Measurements from ENCODE around the gene ZNF200. TPM values are rescaled to one million over a fixed set of nuclear protein-coding genes. Genes with fewer than 3 reads are reported as not detected.
"Not testable (repeated sequence)": the region's sequence is repeated elsewhere in the genome, so short reads cannot be mapped to it uniquely, and the experiment has no call there.

The ZNF200 gene
- total and polyA plus RNA-seq, 7 experiments from 2014 or later: 4.8 to 33.3 (median 16.6) TPM

- intact Hi-C loops (cut with micrococcal nuclease): loop anchor here in 1 of 2 donors (2.0 to 5.0 kb wide), 2 partner anchors 35 to 83 kb away; no protein-coding TSS in a partner anchor
- DNase-seq; H3K27ac ChIP-seq (ENCODE audit: low read depth, low read length); H3K36me3 ChIP-seq (ENCODE audit: control insufficient read depth in 2 of 3, insufficient read depth in 3 of 3, low read length in 3 of 3); H3K9me3 ChIP-seq (ENCODE audit: control insufficient read depth in 2 of 3, low read length in 3 of 3); H3K4me3 ChIP-seq (ENCODE audit: low read length); H3K36me3 Mint-ChIP-seq; ATAC-seq: not testable (repeated sequence)
- POLR2A ChIA-PET: interaction anchor here (0.9 to 3.6 kb wide), 6 partner anchors 48 to 275 kb away, joined by 3 to 13 read pairs (median 6); partner anchors contain the start of genes NAA60, ZNF174, ZNF213 and ZNF263
- Mint-ChIP-seq H3K9me3 (peaks cover 0 to 14% (median 5%) of the 10 kb centered on the region in 11 donors), H3K4me1 (peaks cover 20 to 32% (median 21%) of the 10 kb centered on the region in 7 donors), H3K4me3 (peak overlapping the region in 9 of 10 donors; percentile 67 to 81 (median 77)), H3K27me3 (peaks cover 77 to 88% (median 81%) of the 10 kb centered on the region in 5 donors), H3K27ac (peak overlapping the region in 5 of 9 donors; percentile 44 to 86 (median 58))
- H3K4me1 ChIP-seq (ENCODE audit: control insufficient read depth in 2 of 2, insufficient read depth in 2 of 2, low read length in 2 of 2): peaks cover 8 to 16% of the 10 kb centered on the region in 2 donors
- peaks cover 4 to 26% of the 10 kb centered on the region in 2 donors for H3K27me3 ChIP-seq (ENCODE audit: control insufficient read depth in 2 of 2, insufficient read depth in 2 of 2, low read length in 2 of 2)
- CTCF ChIA-PET: interaction anchor here (1.3 kb wide), 1 partner anchor 31 kb away, joined by 3 read pairs; no protein-coding TSS in a partner anchor
Measured at GRCh38 chr16:3182293-3182607, 52.7 kb downstream of the ZNF200 start.

DNA sequence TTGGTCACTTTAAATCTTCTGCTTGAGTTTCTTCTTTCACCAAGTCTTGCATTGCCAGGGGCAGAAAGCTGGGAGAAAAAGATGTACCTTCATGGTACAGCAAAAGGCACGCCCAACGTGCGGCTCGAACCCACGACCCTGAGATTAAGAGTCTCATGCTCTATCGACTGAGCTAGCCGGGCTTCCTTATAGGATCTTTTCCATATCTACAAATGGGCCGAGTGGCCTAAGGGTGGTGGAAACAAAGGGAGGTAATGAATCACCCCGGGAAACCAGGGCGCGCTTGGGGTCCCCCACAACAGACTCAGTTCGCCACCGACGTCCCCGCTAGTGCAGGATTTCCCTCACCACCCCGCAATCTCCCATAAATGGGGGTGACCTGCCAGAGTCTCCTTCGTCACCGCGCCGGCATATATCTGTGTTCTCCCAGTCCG is 54.5 kb downstream of the ZNF200 start:
- Mint-ChIP-seq H3K4me1 (peaks cover 19 to 36% (median 27%) of the 10 kb centered on the region in 7 donors), H3K36me3 (peaks cover 0 to 8% (median 4%) of the 10 kb centered on the region in 5 donors), H3K9me3 (peaks cover 0 to 8% (median 5%) of the 10 kb centered on the region in 11 donors), H3K27me3 (peaks cover 79 to 88% (median 82%) of the 10 kb centered on the region in 5 donors), H3K4me3 (no peak overlapping the region), H3K27ac (no peak overlapping the region)
- ATAC-seq (no peak), DNase-seq (no peak)
- ChIA-PET CTCF (no interaction called here), POLR2A (no interaction called here)
- H3K9me3 ChIP-seq (ENCODE audit: control insufficient read depth in 2 of 3, low read length in 3 of 3): no peaks in the 10 kb centered on the region
- no peak overlapping the region for H3K4me3 ChIP-seq (ENCODE audit: low read length)
- intact Hi-C loops (cut with micrococcal nuclease): loop anchor here in 1 of 2 donors (5.0 kb wide), 1 partner anchor 37 kb away; no protein-coding TSS in a partner anchor
- peaks cover 7 to 35% of the 10 kb centered on the region in 2 donors for H3K27me3 ChIP-seq (ENCODE audit: control insufficient read depth in 2 of 2, insufficient read depth in 2 of 2, low read length in 2 of 2)
- no peak overlapping the region for H3K27ac ChIP-seq (ENCODE audit: low read depth, low read length)
- H3K36me3 ChIP-seq (ENCODE audit: control insufficient read depth in 2 of 3, insufficient read depth in 3 of 3, low read length in 3 of 3): no peaks in the 10 kb centered on the region
- H3K4me1 ChIP-seq (ENCODE audit: control insufficient read depth in 2 of 2, insufficient read depth in 2 of 2, low read length in 2 of 2): peaks cover 8 to 16% of the 10 kb centered on the region in 2 donors

DNA sequence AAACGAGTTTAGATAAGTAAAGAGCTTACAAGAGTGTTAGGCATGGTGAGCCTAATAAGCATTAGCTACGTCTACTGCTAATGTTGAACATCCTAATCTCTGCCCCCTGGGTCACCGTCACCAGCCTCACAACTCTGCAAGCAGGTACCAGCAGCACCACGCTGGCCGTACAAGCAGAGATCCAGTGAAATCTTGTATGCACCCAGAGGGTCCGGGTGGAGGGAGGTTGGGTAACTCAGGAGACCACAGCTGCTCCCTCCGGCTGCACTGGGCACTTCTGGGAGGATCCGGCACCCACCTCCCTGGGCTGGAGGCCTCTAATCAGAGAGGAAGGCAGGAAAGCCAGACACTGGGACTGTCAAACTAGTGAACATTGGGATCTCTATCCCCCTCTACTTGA is 55.3 kb downstream of the ZNF200 start:
- Histone ChIP-seq H3K9me3 (ENCODE audit: control insufficient read depth in 2 of 3, low read length in 3 of 3) (no peaks in the 10 kb centered on the region), H3K27ac (ENCODE audit: low read depth, low read length) (no peak overlapping the region), H3K4me1 (ENCODE audit: control insufficient read depth in 2 of 2, insufficient read depth in 2 of 2, low read length in 2 of 2) (peaks cover 10 to 22% of the 10 kb centered on the region in 2 donors), H3K27me3 (ENCODE audit: control insufficient read depth in 2 of 2, insufficient read depth in 2 of 2, low read length in 2 of 2) (peaks cover 7 to 42% of the 10 kb centered on the region in 2 donors), H3K4me3 (ENCODE audit: low read length) (no peak overlapping the region), H3K36me3 (ENCODE audit: control insufficient read depth in 2 of 3, insufficient read depth in 3 of 3, low read length in 3 of 3) (no peaks in the 10 kb centered on the region)
- Mint-ChIP-seq H3K9me3 (peaks cover 0 to 8% (median 5%) of the 10 kb centered on the region in 11 donors), H3K27me3 (peaks cover 81 to 91% (median 82%) of the 10 kb centered on the region in 5 donors), H3K4me3 (no peak overlapping the region), H3K4me1 (peaks cover 19 to 39% (median 30%) of the 10 kb centered on the region in 7 donors), H3K27ac (no peak overlapping the region), H3K36me3 (peaks cover 0 to 8% (median 4%) of the 10 kb centered on the region in 5 donors)
- ChIA-PET CTCF (no interaction called here), POLR2A (interaction anchor here (0.7 to 1.9 kb wide), 2 partner anchors 22 to 55 kb away, joined by 3 to 4 read pairs; partner anchors contain the start of gene ZNF200)
- DNase-seq (no peak), ATAC-seq (no peak)
- intact Hi-C loops (cut with micrococcal nuclease): loop anchor here in 1 of 2 donors (5.0 kb wide), 1 partner anchor 38 kb away; no protein-coding TSS in a partner anchor

- no peak overlapping the region for H3K27ac ChIP-seq (ENCODE audit: low read depth, low read length)
- DNase-seq (no peak), ATAC-seq (no peak)
- H3K27me3 Mint-ChIP-seq: peaks cover 60 to 81% (median 67%) of the 10 kb centered on the region in 5 donors
- intact Hi-C loops (cut with micrococcal nuclease): no loop called here
- no peak overlapping the region for H3K4me3 ChIP-seq (ENCODE audit: low read length)
- peaks cover 3 to 39% of the 10 kb centered on the region in 2 donors for H3K27me3 ChIP-seq (ENCODE audit: control insufficient read depth in 2 of 2, insufficient read depth in 2 of 2, low read length in 2 of 2)
- H3K4me1 ChIP-seq (ENCODE audit: control insufficient read depth in 2 of 2, insufficient read depth in 2 of 2, low read length in 2 of 2): peaks cover 29 to 37% of the 10 kb centered on the region in 2 donors
- H3K36me3 Mint-ChIP-seq: peaks cover 0 to 5% (median 0%) of the 10 kb centered on the region in 5 donors
- H3K4me3 Mint-ChIP-seq: peak overlapping the region in 6 of 10 donors; percentile 3 to 38 (median 34)
- no peaks in the 10 kb centered on the region for H3K36me3 ChIP-seq (ENCODE audit: control insufficient read depth in 2 of 3, insufficient read depth in 3 of 3, low read length in 3 of 3)
- H3K9me3 Mint-ChIP-seq: peaks cover 0 to 3% (median 0%) of the 10 kb centered on the region in 11 donors
- no peaks in the 10 kb centered on the region for H3K9me3 ChIP-seq (ENCODE audit: control insufficient read depth in 2 of 3, low read length in 3 of 3)
- POLR2A ChIA-PET: interaction anchor here (1.2 kb wide), 1 partner anchor 108 kb away, joined by 3 read pairs; no protein-coding TSS in a partner anchor
- H3K4me1 Mint-ChIP-seq: peaks cover 26 to 42% (median 36%) of the 10 kb centered on the region in 7 donors
- CTCF ChIA-PET: interaction anchor here (0.6 kb wide), 1 partner anchor 183 kb away, joined by 4 read pairs; no protein-coding TSS in a partner anchor
- peak overlapping the region in 1 of 9 donors; percentile 19 for H3K27ac Mint-ChIP-seq
Measured at GRCh38 chr16:3175157-3176093, 59.5 kb downstream of the ZNF200 start.

- Mint-ChIP-seq H3K27me3 (peaks cover 52 to 81% (median 59%) of the 10 kb centered on the region in 5 donors), H3K27ac (peak overlapping the region in 3 of 9 donors; percentile 12 to 71 (median 71)), H3K4me1 (peaks cover 23 to 42% (median 34%) of the 10 kb centered on the region in 7 donors)
Measured at GRCh38 chr16:3174618-3175148, 60.3 kb downstream of the ZNF200 start.

More at GRCh38 chr16:3174618-3175148, 60.3 kb downstream of the ZNF200 start:
- H3K9me3 Mint-ChIP-seq: peaks cover 0 to 3% (median 0%) of the 10 kb centered on the region in 11 donors
- peak overlapping the region in 5 of 10 donors; percentile 3 to 70 (median 54) for H3K4me3 Mint-ChIP-seq
- peaks cover 3 to 39% of the 10 kb centered on the region in 2 donors for H3K27me3 ChIP-seq (ENCODE audit: control insufficient read depth in 2 of 2, insufficient read depth in 2 of 2, low read length in 2 of 2)
- no peaks in the 10 kb centered on the region for H3K9me3 ChIP-seq (ENCODE audit: control insufficient read depth in 2 of 3, low read length in 3 of 3)
- ChIA-PET POLR2A (interaction anchor here (0.6 to 4.4 kb wide), 4 partner anchors 9 to 109 kb away, joined by 3 to 23 read pairs (median 4); no protein-coding TSS in a partner anchor), CTCF (interaction anchor here (0.6 kb wide), 1 partner anchor 183 kb away, joined by 4 read pairs; no protein-coding TSS in a partner anchor)
- H3K36me3 ChIP-seq (ENCODE audit: control insufficient read depth in 2 of 3, insufficient read depth in 3 of 3, low read length in 3 of 3): no peaks in the 10 kb centered on the region
- no peak for ATAC-seq
- intact Hi-C loops (cut with micrococcal nuclease): loop anchor here (1.0 to 5.0 kb wide), 2 partner anchors 9 to 228 kb away; partner anchors contain the start of genes ZNF174 (in 1 of the 2) and ZSCAN32 (in 1 of the 2)
- H3K4me3 ChIP-seq (ENCODE audit: low read length): no peak overlapping the region
- DNase-seq: no peak
- H3K4me1 ChIP-seq (ENCODE audit: control insufficient read depth in 2 of 2, insufficient read depth in 2 of 2, low read length in 2 of 2): peaks cover 29 to 39% of the 10 kb centered on the region in 2 donors
- peaks cover 0 to 5% (median 0%) of the 10 kb centered on the region in 5 donors for H3K36me3 Mint-ChIP-seq
- no peak overlapping the region for H3K27ac ChIP-seq (ENCODE audit: low read depth, low read length)

All from naive thymus-derived CD4-positive, alpha-beta T cell (primary cell).